DMS153 treated with DMSO at 0.1 percent for 48 hours (cell line): ENCODE results near the gene IRF5.

Source experiments
- DNase-seq: peaks from one replicate; lab custom pipeline; 2025; ENCODE audit not compliant: unreplicated experiment; lab: John Stamatoyannopoulos, UW

The IRF5 gene

GRCh38 chr7:128919881-128920799, 17.6 kb upstream of the IRF5 start:
- DNase-seq: no peak

DNA sequence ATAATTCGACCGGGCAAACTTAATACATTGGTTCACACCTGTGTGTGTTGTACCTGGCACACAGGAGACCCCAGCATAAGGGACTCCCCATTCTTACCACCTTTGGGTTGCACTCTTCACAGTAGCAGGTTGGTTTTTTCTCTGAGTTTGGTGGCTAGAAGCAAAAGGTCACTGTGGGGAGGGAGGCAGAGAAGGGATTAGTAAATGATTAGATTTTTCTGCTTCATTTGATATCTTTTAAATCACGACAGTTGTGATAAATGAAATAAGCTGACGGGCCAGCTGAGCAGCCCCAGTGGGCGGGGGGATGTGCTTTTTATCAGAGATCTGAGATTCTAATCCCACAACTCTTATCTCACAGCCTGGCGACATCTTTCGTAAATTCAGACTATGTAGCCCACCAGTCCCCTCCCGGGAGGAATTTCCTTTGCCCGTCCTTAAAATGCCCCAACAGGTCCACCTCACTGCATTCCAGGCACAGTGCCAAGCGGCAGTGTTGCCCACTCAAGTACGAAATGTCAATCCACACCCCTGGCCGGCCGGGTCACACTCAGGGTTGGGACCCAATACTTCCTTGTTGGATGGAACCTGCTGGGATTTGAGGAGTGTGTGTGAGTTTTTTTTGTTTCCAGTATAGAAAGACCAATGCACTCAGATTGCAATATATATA, 16.7 kb upstream of the IRF5 start:
- DNase-seq: no peak

GRCh38 chr7:128921866-128922440, 15.8 kb upstream of the IRF5 start:
- no peak for DNase-seq

DNA sequence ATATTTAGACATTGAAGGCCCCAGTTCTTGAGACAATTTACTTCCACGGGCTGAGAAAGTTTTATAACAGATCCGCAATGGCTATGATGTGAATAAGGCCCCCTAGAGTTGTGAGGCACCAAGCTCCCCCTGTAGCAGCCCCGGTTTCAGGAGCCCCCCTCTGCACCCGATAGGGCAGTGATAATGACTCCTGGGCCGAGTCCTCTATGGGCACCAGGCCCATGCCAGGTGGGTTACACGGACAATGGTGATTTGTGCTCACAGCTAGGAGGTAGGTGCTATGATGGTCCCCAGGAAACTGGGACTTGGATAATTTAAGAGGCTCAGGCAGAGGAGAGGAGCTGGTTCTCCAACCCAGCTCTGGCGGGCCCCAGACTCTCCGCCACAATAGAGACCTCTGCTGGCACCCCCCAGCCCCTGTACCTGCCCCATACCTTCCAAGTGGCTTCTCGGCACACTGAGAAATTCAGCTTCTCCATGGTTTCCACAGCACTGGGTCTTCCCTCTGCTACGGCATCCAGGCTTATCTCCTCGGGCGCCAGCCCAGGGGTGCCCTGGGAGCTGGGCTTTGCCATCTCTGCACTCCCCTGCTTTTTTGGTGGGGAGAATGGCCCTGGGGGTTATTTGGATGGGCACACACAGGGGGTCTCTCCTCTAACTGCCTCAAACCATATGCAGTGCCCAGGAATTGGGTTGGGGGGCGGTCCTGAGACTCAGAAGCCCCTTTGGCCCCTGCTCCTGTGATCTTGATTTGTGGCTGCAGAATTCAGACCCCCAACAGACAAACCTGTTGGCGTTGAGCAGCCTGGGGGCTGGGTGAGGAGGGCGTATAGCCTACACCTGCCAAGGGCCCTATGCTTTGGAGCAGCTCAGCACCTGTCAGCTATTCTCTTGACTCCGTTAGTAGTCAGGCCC, 15.0 kb upstream of the IRF5 start:
- DNase-seq: no peak

GRCh38 chr7:128923411-128923800, 14.3 kb upstream of the IRF5 start:
- DNase-seq: no peak

- DNase-seq: no peak
Observed at GRCh38 chr7:128924707-128925588, 12.8 kb upstream of the IRF5 start.

DNA sequence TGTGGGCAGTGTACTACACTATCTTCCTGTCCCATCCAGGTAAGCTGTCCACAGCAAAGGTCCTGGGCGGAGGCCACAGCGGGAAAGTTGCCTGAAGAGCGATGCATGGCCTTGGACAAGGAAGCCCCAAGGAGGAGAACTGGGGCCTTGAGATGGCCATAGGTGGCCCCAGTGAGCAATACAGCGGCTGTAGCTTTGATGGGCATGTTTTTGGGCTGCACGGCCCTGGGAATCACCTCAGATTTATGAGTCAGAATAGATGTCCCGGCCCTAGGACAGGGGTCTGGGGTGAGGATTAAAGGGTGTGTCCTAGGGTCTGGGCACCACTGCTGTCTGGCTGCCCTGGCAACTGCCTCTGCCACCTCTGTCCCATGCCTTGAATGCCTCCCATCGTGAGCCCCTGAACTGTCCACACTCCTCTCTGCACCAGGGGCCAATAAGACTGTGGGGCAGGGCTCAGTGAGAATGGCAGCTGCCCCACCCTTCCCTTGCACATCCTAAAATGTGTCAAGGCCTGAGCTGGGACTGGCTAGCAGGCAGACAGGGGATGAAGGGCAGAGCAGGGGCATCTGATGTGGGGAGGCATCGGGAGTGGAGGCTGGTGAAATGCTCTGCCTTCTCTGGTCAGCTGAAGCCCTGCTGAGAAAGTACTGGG, 9.4 kb upstream of the IRF5 start:
- no peak for DNase-seq

- DNase-seq: no peak
Observed at GRCh38 chr7:128928882-128929788, 8.6 kb upstream of the IRF5 start.

DNA sequence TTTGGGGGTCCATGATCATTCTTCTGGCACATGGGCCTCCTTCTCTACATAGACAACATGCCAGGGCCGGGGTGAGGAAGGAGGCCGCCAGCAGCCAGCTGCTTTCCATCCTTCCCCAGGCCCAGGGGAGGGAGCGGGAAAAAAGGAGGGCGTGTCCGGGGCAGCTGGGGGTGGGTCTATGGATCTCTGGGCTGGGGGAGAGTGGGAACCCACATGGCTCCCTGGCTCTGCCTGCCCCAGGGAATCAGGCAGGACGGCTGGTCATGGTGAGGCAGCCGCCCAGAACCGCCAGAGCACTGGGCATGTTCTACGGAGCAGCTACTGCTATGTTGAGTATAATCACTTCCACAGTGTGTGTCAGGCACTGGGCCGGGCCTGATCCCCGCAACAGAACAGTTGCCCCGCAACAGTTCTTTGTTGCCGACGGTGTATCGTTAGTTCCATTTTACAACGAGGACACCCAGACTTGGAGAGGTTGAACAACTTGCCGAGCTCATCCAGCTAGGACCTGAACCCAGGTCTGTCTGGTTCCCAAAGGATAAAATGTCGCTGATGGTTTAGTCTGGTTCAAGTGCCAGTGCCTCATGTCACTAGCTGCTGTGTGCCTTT, 6.4 kb upstream of the IRF5 start:
- no peak for DNase-seq

DNA sequence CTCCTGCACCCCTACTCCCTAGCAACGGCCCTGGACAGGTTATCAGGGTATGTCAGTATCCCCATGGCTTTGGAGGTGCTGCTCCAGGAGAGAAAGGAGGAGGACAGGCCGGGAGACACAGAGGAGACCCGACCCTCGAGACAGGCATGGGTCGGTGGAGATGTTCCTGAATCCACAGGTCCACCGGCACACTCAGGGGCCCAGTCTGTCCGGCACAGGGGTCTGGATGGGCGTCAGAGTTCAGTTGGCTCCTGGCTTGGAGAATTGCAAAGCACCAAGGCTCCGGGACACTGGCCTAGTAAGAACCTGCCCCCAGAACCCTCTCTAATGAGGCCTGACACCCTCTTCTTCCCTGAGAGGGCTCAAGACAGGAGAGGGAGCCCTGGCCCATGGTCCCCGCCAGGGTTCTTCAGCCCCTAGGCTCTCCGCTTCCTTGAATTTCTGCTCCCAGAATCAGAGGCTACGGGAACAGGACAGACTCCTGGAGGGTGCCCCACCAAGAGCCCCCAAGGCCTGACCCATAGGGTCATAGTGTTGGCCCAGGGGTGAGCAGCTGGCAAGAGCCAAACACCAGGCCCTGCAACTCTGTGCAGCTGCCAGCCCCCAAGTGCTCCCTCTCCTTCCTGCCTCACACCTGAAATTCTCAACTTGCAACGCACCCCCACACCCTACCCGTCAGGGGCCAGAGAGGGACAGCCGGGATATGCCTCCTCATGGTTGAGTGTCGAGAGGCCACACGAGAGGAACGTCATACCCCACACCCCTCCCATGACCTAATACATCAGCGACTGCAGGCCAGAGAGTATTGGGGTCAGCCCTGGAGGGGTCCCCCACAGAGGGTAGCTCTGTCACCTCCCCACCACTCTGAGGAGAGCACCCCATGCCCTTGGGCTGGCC, 5.5 kb upstream of the IRF5 start:
- no peak for DNase-seq

DNA sequence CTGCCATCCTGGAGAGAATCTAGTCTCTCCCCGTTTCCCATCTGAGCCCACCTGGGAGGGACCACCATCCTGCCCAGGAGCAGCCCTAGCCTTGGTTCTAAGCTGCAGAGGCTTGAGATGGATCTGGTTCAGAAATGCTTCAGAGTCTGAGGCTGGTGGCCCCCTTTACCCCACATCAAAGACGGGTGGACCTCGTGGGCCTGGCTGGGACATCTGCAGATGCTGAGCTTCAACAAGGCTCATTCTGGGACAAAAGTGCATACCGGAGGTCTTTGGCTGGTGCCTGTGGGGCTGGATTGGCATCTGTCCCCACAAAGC, 4.9 kb upstream of the IRF5 start:
- DNase-seq: no peak

DNA sequence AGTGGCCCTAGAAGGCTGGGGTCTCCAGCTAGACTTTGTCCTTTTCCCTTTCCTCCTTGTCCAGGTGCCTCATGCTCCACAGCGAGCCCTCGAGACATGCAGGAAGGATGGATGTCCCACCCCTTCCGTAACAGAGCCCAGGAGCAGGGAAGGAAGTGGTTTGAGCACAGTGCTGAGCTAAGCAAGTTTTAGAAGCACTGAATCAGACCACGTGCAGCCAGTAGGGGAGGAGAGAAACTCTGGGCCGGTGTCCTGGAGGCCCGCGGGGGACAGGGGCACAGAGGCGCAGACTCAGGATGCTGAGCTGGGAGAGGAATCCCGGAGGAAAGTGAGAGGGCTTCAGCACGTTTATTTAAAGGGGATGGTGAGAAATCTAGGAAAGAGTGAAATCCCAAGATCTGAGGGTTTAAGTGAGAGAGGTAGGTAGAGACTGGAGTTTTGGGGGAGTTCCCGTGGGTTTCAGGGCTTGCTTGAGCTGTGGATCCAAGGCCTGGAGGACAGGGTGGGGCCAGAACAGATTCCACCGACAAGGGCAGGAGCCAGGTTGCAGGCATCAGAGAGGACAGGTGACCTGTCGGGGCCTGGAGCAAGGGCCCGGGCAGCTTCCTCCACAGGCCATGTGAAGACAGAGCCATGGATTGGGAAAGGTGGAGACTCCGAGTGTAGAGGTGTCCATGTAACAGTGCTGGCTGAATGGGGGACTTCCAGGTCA, 4.4 kb upstream of the IRF5 start:
- no peak for DNase-seq

GRCh38 chr7:128934361-128935341, 3.1 kb upstream of the IRF5 start:
- DNase-seq: no peak

DNA sequence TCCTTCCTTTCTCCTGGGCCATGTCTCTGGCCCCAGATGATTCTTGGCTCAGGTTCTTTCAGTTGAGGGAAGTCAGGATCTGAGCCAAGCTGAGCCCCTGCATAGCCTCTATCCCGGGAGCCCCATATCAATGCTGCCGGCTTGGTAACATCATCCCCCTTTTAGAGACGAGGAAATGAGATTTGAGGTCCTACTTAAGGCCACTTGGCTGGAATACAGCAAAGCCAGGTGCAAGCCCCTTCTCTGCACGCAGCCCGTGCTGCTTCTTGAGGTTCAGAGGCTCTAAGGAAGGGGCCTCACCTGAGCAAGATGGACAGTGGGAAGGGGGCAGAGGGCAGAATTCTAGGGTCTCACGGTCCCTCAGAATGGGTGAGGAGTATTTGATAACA, 2.4 kb upstream of the IRF5 start:
- no peak for DNase-seq

DNA sequence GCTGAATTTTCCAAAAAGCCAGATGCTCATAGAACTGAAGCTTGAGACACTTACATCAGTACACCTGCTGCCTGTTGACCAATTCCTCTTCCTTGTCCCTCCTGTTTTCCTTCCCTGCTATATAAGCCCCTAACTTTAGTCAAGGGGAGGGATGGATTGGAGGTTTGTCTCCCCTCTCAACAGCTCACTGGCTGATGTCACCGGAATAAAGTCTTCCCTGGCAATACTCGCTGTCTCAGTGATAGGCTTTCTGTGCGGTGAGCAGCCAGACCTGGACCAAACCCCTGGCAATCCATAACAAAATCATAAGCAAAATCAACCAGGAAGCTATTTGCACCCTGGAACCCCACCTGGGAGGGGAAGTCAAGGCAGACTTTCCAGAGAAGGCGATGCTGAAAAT, 929 bp upstream of the IRF5 start:
- DNase-seq: no peak

DNA sequence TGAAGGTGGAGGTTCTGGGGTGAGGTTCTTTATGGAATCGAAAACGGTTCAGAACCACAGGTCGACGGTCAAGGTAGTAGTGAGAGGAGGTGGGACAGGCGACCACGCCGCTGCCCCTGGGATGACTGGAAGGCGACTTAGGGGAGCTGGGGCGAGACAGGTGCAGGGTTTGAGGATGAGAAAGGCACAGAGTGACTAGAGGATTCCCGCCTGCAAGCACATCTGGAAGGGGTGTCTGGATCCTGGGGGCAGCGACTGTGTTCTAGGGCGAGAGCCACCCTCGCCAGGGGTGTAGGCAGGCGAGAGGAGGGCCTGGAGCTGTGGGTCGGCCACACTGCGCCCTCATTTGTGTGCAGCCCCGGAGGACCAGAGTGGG, 468 bp upstream of the IRF5 start:
- no peak for DNase-seq
